ENCODE results near the gene EZR. TPM values are rescaled to one million over a fixed set of nuclear protein-coding genes. Genes with fewer than 3 reads are reported as not detected.

The EZR gene
- total and polyA plus RNA-seq, 10 of the 15 experiments (the other 5 are each of a cell fraction or from before 2014, with no cell fraction given), result 79.1 to 282 (median 161) TPM

DNA sequence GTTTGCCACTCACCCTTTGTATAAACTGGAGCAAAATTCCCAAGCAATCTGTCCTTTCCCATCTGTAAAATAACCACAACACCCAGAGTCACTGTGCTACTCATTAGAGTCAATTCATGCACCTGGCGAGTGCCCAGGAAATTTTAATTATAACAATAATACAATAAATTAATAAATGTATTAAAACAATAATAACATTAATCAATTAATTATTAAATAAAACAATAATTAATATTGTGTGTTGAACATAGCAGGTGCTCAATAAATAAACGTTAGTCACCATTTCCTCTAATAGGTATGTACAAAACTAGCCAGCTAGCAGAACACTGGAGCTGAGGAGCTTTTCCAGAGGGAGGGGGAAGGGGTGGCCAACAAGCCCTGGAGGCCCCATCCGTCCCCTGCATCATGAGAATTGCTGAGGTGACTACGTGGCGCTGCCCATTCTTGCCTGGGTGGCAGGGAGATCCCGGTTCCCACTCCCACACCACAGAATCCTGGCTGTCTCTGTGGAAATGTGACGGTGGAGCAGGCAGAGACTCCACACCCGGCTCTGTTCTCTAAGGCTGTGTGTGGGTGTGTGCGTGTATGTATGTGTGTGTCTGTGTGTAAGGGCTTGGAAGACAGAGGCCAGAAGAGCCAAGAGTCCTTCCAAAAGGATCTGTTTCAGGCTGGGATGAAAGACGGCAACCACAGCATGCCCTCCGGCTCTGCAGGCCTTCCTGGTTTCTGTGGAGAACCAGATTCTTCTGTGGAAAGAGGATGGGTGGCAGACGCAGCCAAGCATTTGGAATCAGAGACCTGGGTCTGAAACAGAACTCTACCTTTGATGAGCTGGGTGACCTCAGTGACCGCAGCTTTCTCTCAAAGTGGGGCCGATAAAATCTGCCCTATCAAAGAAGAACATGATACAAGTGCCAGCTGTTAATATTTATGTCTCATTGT lies 18.8 kb upstream of the EZR start:
- H3K9ac ChIP-seq (ENCODE audit: control insufficient read depth, insufficient read depth, low read length), result no peak overlapping the region
- no peak for FAIRE-seq
- intact Hi-C loops (cut with micrococcal nuclease; ENCODE audit: unreplicated experiment), result no loop called here
- no peak overlapping the region for H3K4me2 ChIP-seq (ENCODE audit: control insufficient read depth, insufficient read depth)
- no peak overlapping the region for H2AFZ ChIP-seq (ENCODE audit: control insufficient read depth, low read depth, low read length)
- ChIA-PET RAD21 (ENCODE audit: unreplicated experiment) (interaction anchor here (0.9 kb wide), 1 partner anchor 133 kb away, joined by 3 read pairs; no protein-coding TSS in a partner anchor), POLR2A (interaction anchor here (0.7 to 0.8 kb wide), 2 partner anchors 8 to 15 kb away, joined by 3 read pairs; no protein-coding TSS in a partner anchor), CTCF (interaction anchor here (1.3 kb wide), 1 partner anchor 11 kb away, joined by 4 read pairs; no protein-coding TSS in a partner anchor), SMC1A (ENCODE audit: uncharacterized antibody, unreplicated experiment) (no interaction called here)
- H3K79me2 ChIP-seq (ENCODE audit: control insufficient read depth, insufficient read depth, low read length), result no peaks in the 10 kb centered on the region
- no peak for DNase-seq (ENCODE audit: low read depth, low spot score)
- H3K4me1 ChIP-seq (ENCODE audit: control insufficient read depth, insufficient read depth, low read length), result no peaks in the 10 kb centered on the region; the same call in 1 of the 2 replicates
- in situ Hi-C loops (cut with MboI), result no loop called here
- H3K27ac ChIP-seq (ENCODE audit: control insufficient read depth, insufficient read depth), result no peak overlapping the region
- no TSS peak for BruUV-seq (replicated peaks)
- ATAC-seq, result no peak
- no peaks in the 10 kb centered on the region for H3K27me3 ChIP-seq (replicated peaks in 1 of 2; ENCODE audit: control insufficient read depth in 2 of 2, insufficient read depth in 2 of 2, low read length in 1 of 2)
- H3K36me3 ChIP-seq (ENCODE audit: control insufficient read depth in 2 of 2, insufficient read depth in 2 of 2, low read length in 1 of 2), result no peaks in the 10 kb centered on the region
- no peak overlapping the region for H3K4me3 ChIP-seq
- H3K9me3 ChIP-seq (replicated peaks; ENCODE audit: control insufficient read depth, insufficient read depth, low read length), result no peaks in the 10 kb centered on the region
- no peaks in the 10 kb centered on the region for H4K20me1 ChIP-seq (ENCODE audit: control insufficient read depth, insufficient read depth)
- 65% methylated on average over 14 of the region's 14 CpGs for WGBS (ENCODE audit: insufficient coverage, insufficient replicate concordance, low lambda C conversion rate, missing lambda C conversion rate)
- TF ChIP-seq YBX1 (IDR thresholded peaks at IDR 0.05), result no peak
- no peak for TF ChIP-seq RB1 (IDR thresholded peaks at IDR 0.05; ENCODE audit: borderline replicate concordance)
- TF ChIP-seq, protein P1, sequence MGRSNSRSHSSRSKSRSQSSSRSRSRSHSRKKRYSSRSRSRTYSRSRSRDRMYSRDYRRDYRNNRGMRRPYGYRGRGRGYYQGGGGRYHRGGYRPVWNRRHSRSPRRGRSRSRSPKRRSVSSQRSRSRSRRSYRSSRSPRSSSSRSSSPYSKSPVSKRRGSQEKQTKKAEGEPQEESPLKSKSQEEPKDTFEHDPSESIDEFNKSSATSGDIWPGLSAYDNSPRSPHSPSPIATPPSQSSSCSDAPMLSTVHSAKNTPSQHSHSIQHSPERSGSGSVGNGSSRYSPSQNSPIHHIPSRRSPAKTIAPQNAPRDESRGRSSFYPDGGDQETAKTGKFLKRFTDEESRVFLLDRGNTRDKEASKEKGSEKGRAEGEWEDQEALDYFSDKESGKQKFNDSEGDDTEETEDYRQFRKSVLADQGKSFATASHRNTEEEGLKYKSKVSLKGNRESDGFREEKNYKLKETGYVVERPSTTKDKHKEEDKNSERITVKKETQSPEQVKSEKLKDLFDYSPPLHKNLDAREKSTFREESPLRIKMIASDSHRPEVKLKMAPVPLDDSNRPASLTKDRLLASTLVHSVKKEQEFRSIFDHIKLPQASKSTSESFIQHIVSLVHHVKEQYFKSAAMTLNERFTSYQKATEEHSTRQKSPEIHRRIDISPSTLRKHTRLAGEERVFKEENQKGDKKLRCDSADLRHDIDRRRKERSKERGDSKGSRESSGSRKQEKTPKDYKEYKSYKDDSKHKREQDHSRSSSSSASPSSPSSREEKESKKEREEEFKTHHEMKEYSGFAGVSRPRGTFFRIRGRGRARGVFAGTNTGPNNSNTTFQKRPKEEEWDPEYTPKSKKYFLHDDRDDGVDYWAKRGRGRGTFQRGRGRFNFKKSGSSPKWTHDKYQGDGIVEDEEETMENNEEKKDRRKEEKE (IDR thresholded peaks at IDR 0.05), result no peak
- no peak for TF ChIP-seq TCF12 (IDR thresholded peaks at IDR 0.05; ENCODE audit: low read depth, low read length)
- no peak for TF ChIP-seq EP300 (IDR thresholded peaks at IDR 0.05; ENCODE audit: borderline replicate concordance in 1 of 2, control insufficient read depth in 1 of 2, low read depth in 2 of 2, low read length in 2 of 2)
- TF ChIP-seq, protein P2, sequence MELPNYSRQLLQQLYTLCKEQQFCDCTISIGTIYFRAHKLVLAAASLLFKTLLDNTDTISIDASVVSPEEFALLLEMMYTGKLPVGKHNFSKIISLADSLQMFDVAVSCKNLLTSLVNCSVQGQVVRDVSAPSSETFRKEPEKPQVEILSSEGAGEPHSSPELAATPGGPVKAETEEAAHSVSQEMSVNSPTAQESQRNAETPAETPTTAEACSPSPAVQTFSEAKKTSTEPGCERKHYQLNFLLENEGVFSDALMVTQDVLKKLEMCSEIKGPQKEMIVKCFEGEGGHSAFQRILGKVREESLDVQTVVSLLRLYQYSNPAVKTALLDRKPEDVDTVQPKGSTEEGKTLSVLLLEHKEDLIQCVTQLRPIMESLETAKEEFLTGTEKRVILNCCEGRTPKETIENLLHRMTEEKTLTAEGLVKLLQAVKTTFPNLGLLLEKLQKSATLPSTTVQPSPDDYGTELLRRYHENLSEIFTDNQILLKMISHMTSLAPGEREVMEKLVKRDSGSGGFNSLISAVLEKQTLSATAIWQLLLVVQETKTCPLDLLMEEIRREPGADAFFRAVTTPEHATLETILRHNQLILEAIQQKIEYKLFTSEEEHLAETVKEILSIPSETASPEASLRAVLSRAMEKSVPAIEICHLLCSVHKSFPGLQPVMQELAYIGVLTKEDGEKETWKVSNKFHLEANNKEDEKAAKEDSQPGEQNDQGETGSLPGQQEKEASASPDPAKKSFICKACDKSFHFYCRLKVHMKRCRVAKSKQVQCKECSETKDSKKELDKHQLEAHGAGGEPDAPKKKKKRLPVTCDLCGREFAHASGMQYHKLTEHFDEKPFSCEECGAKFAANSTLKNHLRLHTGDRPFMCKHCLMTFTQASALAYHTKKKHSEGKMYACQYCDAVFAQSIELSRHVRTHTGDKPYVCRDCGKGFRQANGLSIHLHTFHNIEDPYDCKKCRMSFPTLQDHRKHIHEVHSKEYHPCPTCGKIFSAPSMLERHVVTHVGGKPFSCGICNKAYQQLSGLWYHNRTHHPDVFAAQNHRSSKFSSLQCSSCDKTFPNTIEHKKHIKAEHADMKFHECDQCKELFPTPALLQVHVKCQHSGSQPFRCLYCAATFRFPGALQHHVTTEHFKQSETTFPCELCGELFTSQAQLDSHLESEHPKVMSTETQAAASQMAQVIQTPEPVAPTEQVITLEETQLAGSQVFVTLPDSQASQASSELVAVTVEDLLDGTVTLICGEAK (IDR thresholded peaks at IDR 0.05; ENCODE audit: borderline replicate concordance), result no peak
- TF ChIP-seq POU2F2 (IDR thresholded peaks at IDR 0.05; ENCODE audit: borderline replicate concordance, low read depth, low read length), result no peak
- no peak for TF ChIP-seq SREBF1 (IDR thresholded peaks at IDR 0.05; ENCODE audit: low read length)
- TF ChIP-seq TBL1XR1 (IDR thresholded peaks at IDR 0.05; ENCODE audit: low read depth, low read length), result no peak
- TF ChIP-seq, protein P3, sequence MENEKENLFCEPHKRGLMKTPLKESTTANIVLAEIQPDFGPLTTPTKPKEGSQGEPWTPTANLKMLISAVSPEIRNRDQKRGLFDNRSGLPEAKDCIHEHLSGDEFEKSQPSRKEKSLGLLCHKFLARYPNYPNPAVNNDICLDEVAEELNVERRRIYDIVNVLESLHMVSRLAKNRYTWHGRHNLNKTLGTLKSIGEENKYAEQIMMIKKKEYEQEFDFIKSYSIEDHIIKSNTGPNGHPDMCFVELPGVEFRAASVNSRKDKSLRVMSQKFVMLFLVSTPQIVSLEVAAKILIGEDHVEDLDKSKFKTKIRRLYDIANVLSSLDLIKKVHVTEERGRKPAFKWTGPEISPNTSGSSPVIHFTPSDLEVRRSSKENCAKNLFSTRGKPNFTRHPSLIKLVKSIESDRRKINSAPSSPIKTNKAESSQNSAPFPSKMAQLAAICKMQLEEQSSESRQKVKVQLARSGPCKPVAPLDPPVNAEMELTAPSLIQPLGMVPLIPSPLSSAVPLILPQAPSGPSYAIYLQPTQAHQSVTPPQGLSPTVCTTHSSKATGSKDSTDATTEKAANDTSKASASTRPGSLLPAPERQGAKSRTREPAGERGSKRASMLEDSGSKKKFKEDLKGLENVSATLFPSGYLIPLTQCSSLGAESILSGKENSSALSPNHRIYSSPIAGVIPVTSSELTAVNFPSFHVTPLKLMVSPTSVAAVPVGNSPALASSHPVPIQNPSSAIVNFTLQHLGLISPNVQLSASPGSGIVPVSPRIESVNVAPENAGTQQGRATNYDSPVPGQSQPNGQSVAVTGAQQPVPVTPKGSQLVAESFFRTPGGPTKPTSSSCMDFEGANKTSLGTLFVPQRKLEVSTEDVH (IDR thresholded peaks at IDR 0.05; ENCODE audit: low read depth, partially characterized antibody), result no peak
- no peak for TF ChIP-seq MYC (IDR thresholded peaks at IDR 0.05; ENCODE audit: insufficient read depth, insufficient read length, insufficient replicate concordance, low read length, severe bottlenecking)
